A549 (cell line): ENCODE data around the gene APLN.

Experiments used
- CEBPB ChIP-seq, 2 experiments: fragments of >200 bp in 1 of 2; sonication (Bioruptor Twin) in 1 of 2; formaldehyde crosslinking in 1 of 2; IDR thresholded peaks; 2 replicates each; pipeline ENCODE4 v1.6.1; 2012 to 2016
- SREBF2 ChIP-seq: fragments of 450-650 bp; IDR thresholded peaks from 2 replicates; pipeline ENCODE4 v1.6.1; 2014; ENCODE audit warnings: mild to moderate bottlenecking, moderate library complexity

GRCh38 chrX:129622757-129623301, 31.9 kb downstream of the APLN start:
- TF ChIP-seq SREBF2 (no peak), CEBPB (IDR thresholded peaks at IDR 0.05) (no peak)
